ENCODE measurements around the gene SHISAL1.

Gene SHISAL1

GRCh38 chr22:44336962-44337677 lies 24.4 kb upstream of the SHISAL1 start:
- no peak for TF ChIP-seq CTCF (IDR thresholded peaks at IDR 0.05)
- Mint-ChIP-seq H3K36me3 (ENCODE audit: low read depth) (no peaks in the 10 kb centered on the region), H3K27ac (no peak overlapping the region), H3K4me3 (no peak overlapping the region), H3K9me3 (no peaks in the 10 kb centered on the region), H3K4me1 (peaks cover 22% of the 10 kb centered on the region), H3K27me3 (ENCODE audit: low read depth, poor library complexity) (peaks cover 8% of the 10 kb centered on the region)
- no peak for DNase-seq

GRCh38 chr22:44335903-44336803 lies 23.4 kb upstream of the SHISAL1 start:
- H3K9me3 Mint-ChIP-seq: no peaks in the 10 kb centered on the region
- peaks cover 9% of the 10 kb centered on the region for H3K27me3 Mint-ChIP-seq (ENCODE audit: low read depth, poor library complexity)
- no peaks in the 10 kb centered on the region for H3K36me3 Mint-ChIP-seq (ENCODE audit: low read depth)
- TF ChIP-seq CTCF (IDR thresholded peaks at IDR 0.05): no peak
- no peak overlapping the region for H3K4me3 Mint-ChIP-seq
- no peak overlapping the region for H3K27ac Mint-ChIP-seq
- DNase-seq: no peak
- peaks cover 16% of the 10 kb centered on the region for H3K4me1 Mint-ChIP-seq

- no peak for DNase-seq
- TF ChIP-seq CTCF (IDR thresholded peaks at IDR 0.05): no peak
- H3K4me3 Mint-ChIP-seq: no peak overlapping the region
- H3K36me3 Mint-ChIP-seq (ENCODE audit: low read depth): no peaks in the 10 kb centered on the region
- peaks cover 15% of the 10 kb centered on the region for H3K27me3 Mint-ChIP-seq (ENCODE audit: low read depth, poor library complexity)
- H3K9me3 Mint-ChIP-seq: no peaks in the 10 kb centered on the region
- H3K4me1 Mint-ChIP-seq: peaks cover 15% of the 10 kb centered on the region
- H3K27ac Mint-ChIP-seq: no peak overlapping the region
Measured at GRCh38 chr22:44335066-44335839, 22.5 kb upstream of the SHISAL1 start.

GRCh38 chr22:44333847-44334635 lies 21.3 kb upstream of the SHISAL1 start:
- TF ChIP-seq CTCF (IDR thresholded peaks at IDR 0.05): no peak
- peaks cover 21% of the 10 kb centered on the region for H3K4me1 Mint-ChIP-seq
- H3K4me3 Mint-ChIP-seq: no peak overlapping the region
- H3K36me3 Mint-ChIP-seq (ENCODE audit: low read depth): no peaks in the 10 kb centered on the region
- peaks cover 22% of the 10 kb centered on the region for H3K27me3 Mint-ChIP-seq (ENCODE audit: low read depth, poor library complexity)
- no peak for DNase-seq
- H3K9me3 Mint-ChIP-seq: no peaks in the 10 kb centered on the region
- no peak overlapping the region for H3K27ac Mint-ChIP-seq

DNA sequence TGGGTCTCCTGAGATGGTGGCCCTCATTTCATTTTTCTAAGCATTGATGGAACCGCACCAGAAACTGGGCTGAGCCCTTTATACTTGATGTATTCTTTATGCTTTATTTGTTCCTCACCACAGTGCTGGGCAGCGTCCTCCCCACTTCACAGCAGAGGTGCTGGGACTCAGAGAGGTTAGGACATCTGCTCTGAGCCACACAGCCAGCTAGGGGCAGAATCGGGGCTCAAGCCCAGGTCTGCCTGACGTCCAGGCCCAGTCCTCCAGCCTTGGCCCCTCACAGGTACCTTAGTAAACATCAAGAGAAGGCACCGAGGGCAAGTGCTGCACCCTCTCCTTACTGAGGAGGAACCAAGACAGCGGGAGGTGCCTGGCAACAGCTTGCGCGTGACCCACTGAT lies 20.2 kb upstream of the SHISAL1 start:
- Mint-ChIP-seq H3K27me3 (ENCODE audit: low read depth, poor library complexity) (peaks cover 30% of the 10 kb centered on the region), H3K4me1 (peaks cover 24% of the 10 kb centered on the region), H3K36me3 (ENCODE audit: low read depth) (no peaks in the 10 kb centered on the region), H3K4me3 (no peak overlapping the region), H3K9me3 (no peaks in the 10 kb centered on the region), H3K27ac (no peak overlapping the region)
- DNase-seq: no peak
- no peak for TF ChIP-seq CTCF (IDR thresholded peaks at IDR 0.05)

Data from nephron progenitor cell (in vitro differentiated cells).